ENCODE data around the gene AKAP13. TPM values are rescaled to one million over a fixed set of nuclear protein-coding genes. Genes with fewer than 3 reads are reported as not detected.

The AKAP13 gene
- total RNA-seq, 1 experiment from 2014 or later, result 49.6 TPM

DNA sequence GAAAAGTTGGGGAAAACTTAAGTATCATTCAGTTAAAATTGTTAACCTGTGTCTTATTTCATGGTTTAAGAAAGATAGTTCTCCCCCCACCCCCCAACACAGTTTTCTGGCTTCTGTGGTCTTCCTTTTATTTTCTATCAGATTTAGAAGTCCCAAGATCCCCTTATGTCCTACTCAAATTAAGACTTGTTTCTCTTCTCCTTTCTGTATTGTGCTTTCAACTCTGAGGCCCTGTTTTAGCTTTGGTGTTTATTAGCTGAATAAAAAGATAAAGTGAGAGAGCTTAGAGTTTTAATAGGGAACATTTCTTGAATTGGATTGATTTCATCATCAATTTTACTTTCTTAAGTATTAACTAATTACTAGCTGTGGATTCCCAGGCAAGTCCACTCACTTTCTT is 62.6 kb downstream of the AKAP13 start:
- DNase-seq, result no peak
- peaks cover 28% of the 10 kb centered on the region for H3K4me1 ChIP-seq
- CTCF ChIA-PET, result interaction anchor here (0.6 to 1.0 kb wide), 3 partner anchors 38 to 107 kb away, joined by 3 to 7 read pairs (median 3); no protein-coding TSS in a partner anchor
- peaks cover 11% of the 10 kb centered on the region for H3K9me3 Mint-ChIP-seq (ENCODE audit: unreplicated experiment)
- H3K4me1 Mint-ChIP-seq (ENCODE audit: low read depth, unreplicated experiment), result peaks cover 36% of the 10 kb centered on the region
- no peaks in the 10 kb centered on the region for H3K9me3 ChIP-seq
- TF ChIP-seq, protein P1, sequence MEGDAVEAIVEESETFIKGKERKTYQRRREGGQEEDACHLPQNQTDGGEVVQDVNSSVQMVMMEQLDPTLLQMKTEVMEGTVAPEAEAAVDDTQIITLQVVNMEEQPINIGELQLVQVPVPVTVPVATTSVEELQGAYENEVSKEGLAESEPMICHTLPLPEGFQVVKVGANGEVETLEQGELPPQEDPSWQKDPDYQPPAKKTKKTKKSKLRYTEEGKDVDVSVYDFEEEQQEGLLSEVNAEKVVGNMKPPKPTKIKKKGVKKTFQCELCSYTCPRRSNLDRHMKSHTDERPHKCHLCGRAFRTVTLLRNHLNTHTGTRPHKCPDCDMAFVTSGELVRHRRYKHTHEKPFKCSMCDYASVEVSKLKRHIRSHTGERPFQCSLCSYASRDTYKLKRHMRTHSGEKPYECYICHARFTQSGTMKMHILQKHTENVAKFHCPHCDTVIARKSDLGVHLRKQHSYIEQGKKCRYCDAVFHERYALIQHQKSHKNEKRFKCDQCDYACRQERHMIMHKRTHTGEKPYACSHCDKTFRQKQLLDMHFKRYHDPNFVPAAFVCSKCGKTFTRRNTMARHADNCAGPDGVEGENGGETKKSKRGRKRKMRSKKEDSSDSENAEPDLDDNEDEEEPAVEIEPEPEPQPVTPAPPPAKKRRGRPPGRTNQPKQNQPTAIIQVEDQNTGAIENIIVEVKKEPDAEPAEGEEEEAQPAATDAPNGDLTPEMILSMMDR (IDR thresholded peaks at IDR 0.05; ENCODE audit: insufficient read depth in 1 of 2, low read depth in 1 of 2, low read length in 1 of 2, severe bottlenecking in 1 of 2, unreplicated experiment in 1 of 2), result no peak
- H3K27me3 Mint-ChIP-seq (ENCODE audit: insufficient read depth, unreplicated experiment), result no peaks in the 10 kb centered on the region
- no peaks in the 10 kb centered on the region for H3K27me3 ChIP-seq (replicated peaks; ENCODE audit: control insufficient read depth, insufficient read depth, low read length)
- peak overlapping the region; percentile 88 for H3K27ac Mint-ChIP-seq (ENCODE audit: unreplicated experiment)
- H3K4me3 Mint-ChIP-seq (ENCODE audit: unreplicated experiment), result no peak overlapping the region
- no peak overlapping the region for H3K4me3 ChIP-seq (ENCODE audit: low read depth, low read length)
- H3K36me3 ChIP-seq (ENCODE audit: control insufficient read depth, insufficient read depth, low read length), result no peaks in the 10 kb centered on the region
- intact Hi-C loops (cut with micrococcal nuclease; ENCODE audit: unreplicated experiment), result loop anchor here (1.0 to 5.0 kb wide), 3 partner anchors 62 to 120 kb away; partner anchors contain the start of gene AKAP13
- peaks cover 7% of the 10 kb centered on the region for H3K36me3 Mint-ChIP-seq (ENCODE audit: insufficient read depth, unreplicated experiment)
- no TSS peak for BruUV-seq (replicated peaks)
- POLR2A ChIA-PET, result interaction anchor here (1.0 kb wide), 2 partner anchors 11 to 63 kb away, joined by 3 to 9 read pairs; partner anchors contain the start of gene AKAP13

DNA sequence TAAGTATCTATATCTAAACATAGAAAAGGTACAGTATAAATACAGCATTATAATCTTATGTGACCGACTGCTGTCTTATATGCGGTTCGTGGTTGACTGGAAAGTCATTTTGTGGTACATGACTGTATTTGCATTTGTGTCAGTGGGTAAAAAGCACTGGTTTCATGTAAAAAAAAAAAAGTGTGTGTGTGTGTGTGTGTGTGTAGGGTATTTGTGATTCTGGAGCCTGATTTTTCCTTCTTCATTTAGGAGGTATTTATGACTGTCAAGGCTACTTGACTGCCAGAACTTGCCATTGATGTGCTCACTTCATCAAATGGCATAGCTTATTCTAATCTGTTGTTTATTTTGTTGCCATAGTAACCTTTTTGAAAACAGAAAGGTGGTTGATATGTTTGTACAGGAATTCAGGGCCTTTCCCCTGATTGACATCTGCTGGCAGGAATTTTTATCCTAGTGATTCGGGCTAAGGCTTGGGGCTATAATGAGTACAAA is 63.2 kb downstream of the AKAP13 start:
- no peaks in the 10 kb centered on the region for H3K36me3 ChIP-seq (ENCODE audit: control insufficient read depth, insufficient read depth, low read length)
- Mint-ChIP-seq H3K27me3 (ENCODE audit: insufficient read depth, unreplicated experiment) (no peaks in the 10 kb centered on the region), H3K36me3 (ENCODE audit: insufficient read depth, unreplicated experiment) (peaks cover 7% of the 10 kb centered on the region), H3K9me3 (ENCODE audit: unreplicated experiment) (peaks cover 11% of the 10 kb centered on the region), H3K4me3 (ENCODE audit: unreplicated experiment) (peak overlapping the region; percentile 32), H3K4me1 (ENCODE audit: low read depth, unreplicated experiment) (peaks cover 36% of the 10 kb centered on the region), H3K27ac (ENCODE audit: unreplicated experiment) (peak overlapping the region; percentile 88)
- ChIA-PET CTCF (interaction anchor here (0.6 to 1.0 kb wide), 4 partner anchors 39 to 160 kb away, joined by 3 to 7 read pairs (median 4); no protein-coding TSS in a partner anchor), POLR2A (interaction anchor here (1.0 kb wide), 2 partner anchors 12 to 63 kb away, joined by 3 to 9 read pairs; partner anchors contain the start of gene AKAP13)
- no peak overlapping the region for H3K4me3 ChIP-seq (ENCODE audit: low read depth, low read length)
- H3K27me3 ChIP-seq (replicated peaks; ENCODE audit: control insufficient read depth, insufficient read depth, low read length), result no peaks in the 10 kb centered on the region
- no TSS peak for BruUV-seq (replicated peaks)
- H3K4me1 ChIP-seq, result peaks cover 28% of the 10 kb centered on the region
- TF ChIP-seq, protein P1 (IDR thresholded peaks at IDR 0.05; ENCODE audit: insufficient read depth in 1 of 2, low read depth in 1 of 2, low read length in 1 of 2, severe bottlenecking in 1 of 2, unreplicated experiment in 1 of 2), result peak in 1 of 2 experiments; percentile 47
- peak; percentile 68 to 77 for DNase-seq
- intact Hi-C loops (cut with micrococcal nuclease; ENCODE audit: unreplicated experiment), result loop anchor here (1.0 to 5.0 kb wide), 3 partner anchors 63 to 120 kb away; partner anchors contain the start of gene AKAP13
- no peaks in the 10 kb centered on the region for H3K9me3 ChIP-seq

DNA sequence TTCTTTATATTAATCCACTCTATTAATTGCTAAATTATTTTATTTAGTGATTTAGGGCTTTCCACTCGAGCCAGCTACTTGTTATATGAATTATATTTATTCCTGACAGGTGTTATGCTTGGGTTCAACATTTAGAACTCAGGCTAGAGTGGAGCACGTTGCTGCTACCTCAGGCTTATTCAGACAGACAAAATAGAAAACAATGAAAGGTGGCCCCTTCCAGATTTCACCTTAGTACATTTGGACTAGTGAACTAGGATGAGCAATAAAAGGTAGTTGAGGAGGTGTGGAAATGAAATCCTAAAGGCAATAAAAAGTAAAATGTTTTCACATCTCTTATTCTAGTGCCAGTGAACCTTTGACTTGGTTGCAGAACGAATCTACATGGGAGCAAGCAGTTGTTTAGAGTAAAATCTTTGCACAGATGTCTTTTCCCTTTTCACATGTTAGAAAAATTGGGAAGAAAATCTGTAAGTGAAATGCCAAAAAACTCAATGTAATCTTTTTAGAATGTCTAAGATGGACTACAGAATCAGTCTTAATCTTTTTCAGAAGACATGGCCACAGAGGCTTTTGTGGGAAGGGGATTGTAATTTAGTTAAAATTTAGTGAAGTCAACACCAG is 63.8 kb downstream of the AKAP13 start:
- Mint-ChIP-seq H3K36me3 (ENCODE audit: insufficient read depth, unreplicated experiment) (peaks cover 7% of the 10 kb centered on the region), H3K4me1 (ENCODE audit: low read depth, unreplicated experiment) (peaks cover 36% of the 10 kb centered on the region), H3K27ac (ENCODE audit: unreplicated experiment) (peak overlapping the region; percentile 88), H3K4me3 (ENCODE audit: unreplicated experiment) (peak overlapping the region; percentile 32), H3K27me3 (ENCODE audit: insufficient read depth, unreplicated experiment) (no peaks in the 10 kb centered on the region), H3K9me3 (ENCODE audit: unreplicated experiment) (peaks cover 11% of the 10 kb centered on the region)
- ChIA-PET POLR2A (interaction anchor here (1.0 kb wide), 2 partner anchors 12 to 64 kb away, joined by 3 to 9 read pairs; partner anchors contain the start of gene AKAP13), CTCF (interaction anchor here (0.7 to 1.0 kb wide), 3 partner anchors 39 to 160 kb away, joined by 3 to 4 read pairs (median 3); no protein-coding TSS in a partner anchor)
- DNase-seq, result no peak
- BruUV-seq (replicated peaks), result no TSS peak
- H3K36me3 ChIP-seq (ENCODE audit: control insufficient read depth, insufficient read depth, low read length), result no peaks in the 10 kb centered on the region
- H3K9me3 ChIP-seq, result no peaks in the 10 kb centered on the region
- intact Hi-C loops (cut with micrococcal nuclease; ENCODE audit: unreplicated experiment), result loop anchor here (5.0 kb wide), 1 partner anchor 107 kb away; no protein-coding TSS in a partner anchor
- TF ChIP-seq, protein P1 (IDR thresholded peaks at IDR 0.05; ENCODE audit: insufficient read depth in 1 of 2, low read depth in 1 of 2, low read length in 1 of 2, severe bottlenecking in 1 of 2, unreplicated experiment in 1 of 2), result no peak
- no peak overlapping the region for H3K4me3 ChIP-seq (ENCODE audit: low read depth, low read length)
- peaks cover 28% of the 10 kb centered on the region for H3K4me1 ChIP-seq
- H3K27me3 ChIP-seq (replicated peaks; ENCODE audit: control insufficient read depth, insufficient read depth, low read length), result no peaks in the 10 kb centered on the region
